22Rv1 (cell line): ENCODE results near the gene U2AF1L4.

Experiments
- ZFX ChIP-seq: fragments of 450-650 bp; IDR thresholded peaks from 2 replicates; pipeline ENCODE4 v1.6.1; 2017; ENCODE audit warnings: antibody characterized with exemption, borderline replicate concordance
- TF ChIP-seq, protein P1 (sequence below): fragments of 450-650 bp; IDR thresholded peaks from 2 replicates; pipeline ENCODE4 v1.5.1; 2017; ENCODE audit warnings: mild to moderate bottlenecking

GRCh38 chr19:35757749-35758608 lies 12.8 kb upstream of the U2AF1L4 start, which contains the start of gene PROSER3:
- TF ChIP-seq, protein P1, sequence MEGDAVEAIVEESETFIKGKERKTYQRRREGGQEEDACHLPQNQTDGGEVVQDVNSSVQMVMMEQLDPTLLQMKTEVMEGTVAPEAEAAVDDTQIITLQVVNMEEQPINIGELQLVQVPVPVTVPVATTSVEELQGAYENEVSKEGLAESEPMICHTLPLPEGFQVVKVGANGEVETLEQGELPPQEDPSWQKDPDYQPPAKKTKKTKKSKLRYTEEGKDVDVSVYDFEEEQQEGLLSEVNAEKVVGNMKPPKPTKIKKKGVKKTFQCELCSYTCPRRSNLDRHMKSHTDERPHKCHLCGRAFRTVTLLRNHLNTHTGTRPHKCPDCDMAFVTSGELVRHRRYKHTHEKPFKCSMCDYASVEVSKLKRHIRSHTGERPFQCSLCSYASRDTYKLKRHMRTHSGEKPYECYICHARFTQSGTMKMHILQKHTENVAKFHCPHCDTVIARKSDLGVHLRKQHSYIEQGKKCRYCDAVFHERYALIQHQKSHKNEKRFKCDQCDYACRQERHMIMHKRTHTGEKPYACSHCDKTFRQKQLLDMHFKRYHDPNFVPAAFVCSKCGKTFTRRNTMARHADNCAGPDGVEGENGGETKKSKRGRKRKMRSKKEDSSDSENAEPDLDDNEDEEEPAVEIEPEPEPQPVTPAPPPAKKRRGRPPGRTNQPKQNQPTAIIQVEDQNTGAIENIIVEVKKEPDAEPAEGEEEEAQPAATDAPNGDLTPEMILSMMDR: no peak
- no peak for TF ChIP-seq ZFX
